OCI-LY3 (cell line): ENCODE results near the gene SRCAP.

Experiments used
- EZH2phosphoT487 ChIP-seq: fragments of 200-600 bp; shearing (Covaris generic); IDR thresholded peaks from 2 replicates; pipeline ENCODE4 v1.6.1; 2018; ENCODE audit warnings: antibody characterized with exemption, mixed run types, low read depth
- TF ChIP-seq, protein P1 (sequence below): fragments of 200-600, 300-600 bp; sonication (generic); IDR thresholded peaks from 2 replicates; pipeline ENCODE4 v1.5.1; 2014; ENCODE audit warnings: antibody characterized with exemption, low read length, low read depth

DNA sequence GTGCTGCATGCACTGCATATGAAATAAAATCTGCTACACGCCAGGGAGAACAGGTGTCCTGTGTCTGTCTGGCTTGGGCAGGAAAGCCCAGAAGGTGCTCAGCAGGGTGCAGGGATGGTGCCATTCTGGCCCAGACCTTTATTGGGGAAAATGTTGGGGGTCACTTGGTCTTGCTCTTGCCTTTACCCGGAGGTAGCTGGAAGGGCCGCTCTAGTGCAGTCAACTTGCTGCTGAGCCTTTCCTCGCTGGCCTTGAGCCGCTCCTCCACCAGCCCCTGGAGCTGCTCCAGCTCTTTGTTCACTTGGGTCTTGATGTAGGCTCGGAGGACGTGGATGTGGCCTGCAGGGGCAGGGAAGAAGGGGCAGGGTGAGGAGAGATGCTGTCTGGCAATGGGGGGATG, 58.3 kb downstream of the SRCAP start:
- TF ChIP-seq, protein P1, sequence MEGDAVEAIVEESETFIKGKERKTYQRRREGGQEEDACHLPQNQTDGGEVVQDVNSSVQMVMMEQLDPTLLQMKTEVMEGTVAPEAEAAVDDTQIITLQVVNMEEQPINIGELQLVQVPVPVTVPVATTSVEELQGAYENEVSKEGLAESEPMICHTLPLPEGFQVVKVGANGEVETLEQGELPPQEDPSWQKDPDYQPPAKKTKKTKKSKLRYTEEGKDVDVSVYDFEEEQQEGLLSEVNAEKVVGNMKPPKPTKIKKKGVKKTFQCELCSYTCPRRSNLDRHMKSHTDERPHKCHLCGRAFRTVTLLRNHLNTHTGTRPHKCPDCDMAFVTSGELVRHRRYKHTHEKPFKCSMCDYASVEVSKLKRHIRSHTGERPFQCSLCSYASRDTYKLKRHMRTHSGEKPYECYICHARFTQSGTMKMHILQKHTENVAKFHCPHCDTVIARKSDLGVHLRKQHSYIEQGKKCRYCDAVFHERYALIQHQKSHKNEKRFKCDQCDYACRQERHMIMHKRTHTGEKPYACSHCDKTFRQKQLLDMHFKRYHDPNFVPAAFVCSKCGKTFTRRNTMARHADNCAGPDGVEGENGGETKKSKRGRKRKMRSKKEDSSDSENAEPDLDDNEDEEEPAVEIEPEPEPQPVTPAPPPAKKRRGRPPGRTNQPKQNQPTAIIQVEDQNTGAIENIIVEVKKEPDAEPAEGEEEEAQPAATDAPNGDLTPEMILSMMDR, result no peak
- TF ChIP-seq EZH2phosphoT487, result no peak
